HG03378 (cell line): ENCODE measurements around the gene SPECC1.
"Not testable (repeated sequence)": the region's sequence is repeated elsewhere in the genome, so short reads cannot be mapped to it uniquely, and the experiment has no call there.

ENCODE experiments used
- ATAC-seq: cut with Tn5 transposase; IDR thresholded peaks from one replicate; pipeline ENCODE4 v1.9.1; 2021; ENCODE audit warnings: mild to moderate bottlenecking, moderate library complexity; ENCODE audit not compliant: unreplicated experiment

SPECC1 gene

GRCh38 chr17:20300436-20300934 is 291.3 kb downstream of the SPECC1 start:
- no peak for ATAC-seq

- no peak for ATAC-seq
These were observed 293.2 kb downstream of the SPECC1 start for GRCh38 chr17:20302246-20302917.

GRCh38 chr17:20304961-20305360 is 295.8 kb downstream of the SPECC1 start:
- ATAC-seq, result no peak

GRCh38 chr17:20306924-20307323 is 297.8 kb downstream of the SPECC1 start:
- no peak for ATAC-seq

- ATAC-seq, result no peak
These were observed 298.3 kb downstream of the SPECC1 start for GRCh38 chr17:20307326-20307910.

GRCh38 chr17:20310481-20310880 is 301.3 kb downstream of the SPECC1 start:
- no peak for ATAC-seq

- ATAC-seq, result no peak
These were observed 304.1 kb downstream of the SPECC1 start for GRCh38 chr17:20313306-20313705.

GRCh38 chr17:20313891-20314290 is 304.7 kb downstream of the SPECC1 start:
- no peak for ATAC-seq

- no peak for ATAC-seq
These were observed 305.7 kb downstream of the SPECC1 start for GRCh38 chr17:20314834-20315233.

GRCh38 chr17:20315311-20315710 is 306.2 kb downstream of the SPECC1 start:
- no peak for ATAC-seq

- no peak for ATAC-seq
These were observed 306.7 kb downstream of the SPECC1 start for GRCh38 chr17:20315821-20316220.

GRCh38 chr17:20320535-20321229 is 311.5 kb downstream of the SPECC1 start:
- peak; percentile 69 for ATAC-seq

- not testable (repeated sequence) for ATAC-seq
These were observed 312.2 kb downstream of the SPECC1 start for GRCh38 chr17:20321357-20321756.

- not testable (repeated sequence) for ATAC-seq
These were observed 318.6 kb downstream of the SPECC1 start for GRCh38 chr17:20327739-20328138.

GRCh38 chr17:20351405-20351804 is 342.2 kb downstream of the SPECC1 start:
- not testable (repeated sequence) for ATAC-seq

- not testable (repeated sequence) for ATAC-seq
These were observed 343.4 kb downstream of the SPECC1 start for GRCh38 chr17:20352567-20352966.

GRCh38 chr17:20363846-20364245 is 354.7 kb downstream of the SPECC1 start:
- ATAC-seq, result not testable (repeated sequence)
